HG03045 (cell line): Measurements from ENCODE around the gene DARS1.
A peak's percentile ranks its signal among the peaks of the same experiment; 100 is the strongest.
"Not testable (repeated sequence)": the region's sequence is repeated elsewhere in the genome, so short reads cannot be mapped to it uniquely, and the experiment has no call there.

Experiments
- ATAC-seq: cut with Tn5 transposase; IDR thresholded peaks from one replicate; pipeline ENCODE4 v1.9.1; 2021; ENCODE audit warnings: mild to moderate bottlenecking, moderate library complexity; ENCODE audit not compliant: unreplicated experiment

Gene DARS1

DNA sequence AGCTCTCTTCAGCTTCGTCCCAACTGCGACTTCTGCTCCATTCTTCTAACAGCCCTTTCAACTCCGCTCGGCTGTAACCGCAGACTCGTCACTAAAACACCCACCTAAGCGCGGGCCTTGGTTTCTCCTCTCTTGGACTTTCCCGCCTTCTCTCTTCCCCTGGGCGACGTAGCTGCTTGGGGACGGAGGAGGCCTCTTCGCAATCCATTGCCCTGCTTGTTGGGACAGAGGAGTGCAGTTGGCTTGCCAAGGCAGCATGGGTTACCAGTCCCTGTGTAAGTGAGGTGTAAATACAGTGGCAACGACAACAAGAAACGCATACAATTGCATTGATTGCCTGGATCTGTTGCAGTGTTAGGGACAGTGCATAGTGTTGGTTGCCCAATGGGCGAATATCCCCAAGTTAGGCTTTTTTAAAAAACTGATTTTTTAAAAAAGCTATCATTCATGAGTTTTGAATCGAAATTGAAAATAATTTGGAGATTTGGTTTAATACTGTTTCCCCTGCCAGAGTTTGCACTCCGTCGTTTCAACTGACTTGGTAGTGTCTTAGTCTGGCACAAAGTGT, 484 bp upstream of the DARS1 start:
- peak; percentile 55 for ATAC-seq

DNA sequence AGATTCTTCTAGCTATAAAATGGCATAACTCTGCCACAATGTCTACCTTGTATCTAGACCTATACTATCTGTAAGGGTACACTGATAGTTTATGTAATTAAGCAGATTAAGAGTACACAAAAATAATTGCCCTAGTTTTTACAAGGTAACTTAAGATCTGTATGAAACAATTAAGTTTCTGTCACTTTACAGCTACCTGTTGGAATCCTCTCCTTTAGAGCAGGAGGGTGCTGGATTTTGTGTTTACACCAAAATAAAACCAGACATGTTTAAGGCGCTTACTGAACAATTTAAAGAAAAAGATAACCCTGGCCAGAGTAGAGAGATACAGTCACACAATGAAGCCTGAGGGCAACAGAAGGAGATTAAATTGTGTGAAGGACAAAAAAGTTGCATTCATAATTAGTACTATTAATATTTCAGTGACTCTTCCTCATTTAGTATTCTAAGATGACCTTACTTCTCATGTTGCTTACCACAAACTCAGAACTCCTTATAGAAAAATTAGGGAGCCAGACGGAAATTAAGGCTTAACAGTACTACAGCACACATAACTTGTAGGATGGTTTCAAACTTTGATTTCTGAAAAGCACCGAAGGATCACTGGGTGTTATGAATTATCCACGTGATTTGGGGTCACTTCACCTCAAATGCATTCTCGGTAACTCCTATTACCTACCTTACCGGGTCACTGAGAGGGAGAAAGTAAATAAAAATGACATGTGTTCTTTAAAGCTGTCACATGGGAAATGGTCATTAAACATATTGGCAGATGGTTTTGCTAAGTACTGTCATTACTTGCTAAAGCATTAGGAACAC, 1.0 kb downstream of the DARS1 start:
- ATAC-seq = peak; percentile 32

- no peak for ATAC-seq
These were observed 4.9 kb downstream of the DARS1 start for GRCh38 chr2:135980434-135981079.

DNA sequence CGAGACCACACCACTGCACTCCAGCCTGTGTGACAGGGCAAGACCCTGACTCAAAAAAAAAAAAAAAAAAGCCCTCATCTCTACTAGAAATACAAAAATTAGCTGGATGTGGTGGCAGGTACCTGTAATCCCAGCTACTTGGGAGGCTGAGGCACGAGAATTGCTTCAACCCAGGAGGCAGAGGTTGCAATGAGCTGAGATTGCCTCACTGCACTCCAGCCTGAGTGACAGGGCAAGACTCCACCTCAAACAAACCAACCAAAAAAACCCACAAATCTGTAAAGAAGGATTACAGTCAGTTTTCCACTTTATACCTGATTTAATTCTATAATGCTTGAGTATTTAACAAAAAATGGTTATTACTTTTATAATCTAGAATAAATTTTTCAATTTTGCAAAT, 9.7 kb downstream of the DARS1 start:
- ATAC-seq = no peak

DNA sequence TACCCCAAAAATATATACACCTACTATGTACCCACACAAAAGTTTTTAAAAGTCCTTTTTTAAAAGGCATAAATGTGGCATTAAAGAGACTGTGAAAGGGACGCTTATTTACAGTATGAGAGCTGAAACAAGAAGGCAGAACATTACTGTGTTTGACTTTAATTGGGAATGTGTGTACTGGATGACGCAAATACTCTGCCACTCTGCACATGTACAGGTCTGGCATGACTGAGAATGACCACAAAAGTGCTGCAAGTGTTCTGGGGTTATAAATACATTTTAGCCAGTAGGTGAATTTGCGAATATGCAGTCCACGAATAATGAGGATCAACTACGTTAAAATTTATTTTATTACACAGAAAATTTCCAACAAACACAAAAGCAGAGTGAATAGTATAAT, 11.4 kb downstream of the DARS1 start:
- no peak for ATAC-seq

- ATAC-seq = no peak
These were observed 15.6 kb downstream of the DARS1 start for GRCh38 chr2:135969655-135970387.

DNA sequence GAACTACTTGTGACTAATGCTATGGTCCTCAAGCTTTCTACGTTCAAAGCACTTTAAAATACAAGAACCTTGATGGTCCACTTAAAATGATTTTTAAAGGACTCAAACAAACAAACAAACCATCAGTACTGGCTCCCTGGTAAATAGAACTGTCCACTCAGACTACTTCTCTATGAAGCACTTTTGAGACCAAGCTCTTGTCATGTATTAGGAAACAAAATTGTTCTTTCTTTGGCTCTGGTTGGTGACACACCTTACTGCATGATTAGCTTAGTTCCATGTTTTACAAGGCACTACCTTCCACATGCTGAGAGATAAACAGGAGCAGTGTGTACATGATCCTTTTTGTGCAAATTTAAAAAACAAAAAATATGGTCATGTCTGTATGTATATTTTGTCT, 19.7 kb downstream of the DARS1 start:
- no peak for ATAC-seq

DNA sequence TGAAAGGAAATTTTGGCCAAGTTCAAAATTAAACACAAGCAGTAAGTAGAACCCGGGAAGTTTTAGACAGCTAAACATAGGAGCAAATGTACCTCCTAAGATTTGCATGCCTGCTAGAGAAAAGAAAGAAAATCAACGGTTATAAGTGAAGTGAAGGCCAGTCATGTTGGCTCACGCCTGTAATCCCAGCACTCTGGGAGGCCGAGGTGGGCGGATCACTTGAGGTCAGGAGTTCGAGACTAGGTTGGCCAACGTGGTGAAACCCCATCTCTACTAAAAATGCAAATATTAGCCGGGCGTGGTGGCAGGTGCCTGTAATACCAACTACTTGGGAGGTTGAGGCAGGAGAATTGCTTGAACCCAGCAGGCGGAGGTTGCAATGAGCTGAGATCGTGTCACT, 21.0 kb downstream of the DARS1 start:
- not testable (repeated sequence) for ATAC-seq

GRCh38 chr2:135963841-135964240, 21.6 kb downstream of the DARS1 start:
- ATAC-seq = no peak

DNA sequence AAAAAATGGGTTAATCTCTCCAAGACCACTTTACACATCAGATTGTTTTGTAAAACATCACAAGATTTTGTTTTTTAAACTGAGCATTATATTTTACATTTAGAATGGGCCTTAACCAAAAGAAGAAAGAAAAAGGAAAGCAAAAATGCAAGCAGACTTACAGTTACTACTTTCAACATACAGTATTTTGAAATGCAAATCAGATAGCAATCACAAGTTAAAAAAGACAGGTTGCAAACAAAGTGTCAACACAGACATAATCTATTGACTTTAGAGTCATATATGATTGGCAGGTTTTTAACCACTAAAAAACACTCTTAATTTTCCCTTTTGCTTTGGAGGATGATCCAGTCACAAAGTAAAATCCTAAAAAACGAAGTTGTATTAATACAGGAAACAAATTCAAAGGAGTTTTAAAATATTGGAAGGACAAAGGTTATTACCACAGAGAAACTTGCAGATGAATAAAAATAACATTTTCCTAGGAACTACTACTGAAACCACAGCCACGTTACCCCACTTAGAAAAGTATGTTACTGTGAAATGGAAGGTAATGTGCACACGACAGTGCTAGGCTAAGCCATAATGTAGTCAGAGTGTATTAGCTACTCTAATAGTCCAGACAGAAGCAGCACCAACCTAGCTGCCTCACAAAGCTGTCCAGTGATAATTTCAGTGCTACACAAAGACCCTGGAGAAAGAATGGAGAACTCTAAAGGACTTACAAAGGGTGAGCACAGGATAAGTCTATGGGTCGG, 22.9 kb downstream of the DARS1 start:
- ATAC-seq = no peak

- ATAC-seq = no peak
These were observed 24.5 kb downstream of the DARS1 start for GRCh38 chr2:135960656-135961551.

GRCh38 chr2:135960150-135960549, 25.3 kb downstream of the DARS1 start:
- ATAC-seq = no peak

DNA sequence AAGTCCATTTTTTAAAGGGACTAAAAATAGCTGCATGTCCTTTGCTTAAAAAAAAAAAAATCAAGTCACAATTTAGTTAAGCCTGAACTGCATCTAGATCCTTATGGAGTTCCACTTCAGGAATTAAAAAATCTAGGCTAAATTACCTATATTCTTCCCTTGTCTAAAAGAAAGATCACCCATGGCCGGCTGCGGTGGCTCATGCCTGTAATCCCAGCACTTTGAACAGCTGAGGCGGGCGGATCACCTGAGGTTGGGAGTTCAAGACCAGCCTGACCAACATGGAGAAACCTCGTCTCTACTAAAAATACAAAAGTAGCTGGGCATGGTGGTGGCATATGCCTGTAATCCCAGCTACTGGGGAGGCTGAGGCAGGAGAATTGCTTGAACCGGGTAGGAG, 26.5 kb downstream of the DARS1 start:
- not testable (repeated sequence) for ATAC-seq

- ATAC-seq = no peak
These were observed 31.3 kb downstream of the DARS1 start for GRCh38 chr2:135954020-135954601.

- ATAC-seq = no peak
These were observed 32.5 kb downstream of the DARS1 start for GRCh38 chr2:135952891-135953290.

- no peak for ATAC-seq
These were observed 34.3 kb downstream of the DARS1 start for GRCh38 chr2:135951041-135951583.

DNA sequence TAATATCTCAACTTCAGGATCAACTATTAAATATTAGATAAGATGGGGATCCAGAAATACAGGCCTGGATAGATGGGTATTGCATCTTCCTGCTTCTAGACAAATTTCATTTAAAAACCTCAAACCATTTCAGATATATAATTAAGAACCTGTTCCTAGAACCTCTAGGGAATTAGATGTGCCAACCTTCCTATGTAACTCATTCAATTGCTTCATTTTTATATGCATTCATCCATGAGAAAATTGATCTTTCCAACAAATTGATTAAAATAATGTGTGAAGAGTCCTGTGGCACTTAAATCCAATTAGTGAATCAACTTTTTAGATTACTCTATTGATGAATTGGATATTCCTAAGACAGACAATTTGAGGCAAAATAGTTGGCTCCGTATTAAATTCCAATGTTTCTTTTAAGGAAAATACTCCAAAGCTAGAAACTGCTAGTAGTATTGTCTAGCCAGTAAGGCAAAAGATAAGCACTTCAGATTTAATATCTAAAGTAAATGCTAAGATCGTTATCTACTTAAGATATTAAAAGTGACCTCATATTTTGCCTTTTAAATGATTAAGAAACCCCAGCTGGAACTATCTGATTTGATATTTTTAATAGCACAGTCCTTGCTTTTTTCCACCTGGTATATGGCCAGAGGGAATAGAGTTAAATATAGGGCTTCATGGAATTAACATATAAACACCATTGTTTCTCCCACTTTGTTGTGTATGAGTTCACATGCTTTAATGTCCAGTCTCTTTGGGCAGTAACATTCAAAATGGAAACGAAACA, 35.8 kb downstream of the DARS1 start:
- ATAC-seq = no peak

GRCh38 chr2:135948642-135949355, 36.6 kb downstream of the DARS1 start:
- ATAC-seq = no peak
